GM12892 (cell line): ENCODE measurements around the gene TMEM41A.

Experiments used
- DNase-seq: peaks from one replicate; pipeline ENCODE4 v3.0.0; 2011; ENCODE audit not compliant: insufficient read length
- FAIRE-seq: peaks from 2 replicates; lab custom pipeline; 2011; peaks lifted over from hg19 to GRCh38; lab: Jason Lieb, UNC
- POLR2A ChIP-seq: IDR thresholded peaks from 2 replicates; pipeline ENCODE4 v1.6.1; 2011; ENCODE audit warnings: low read depth, low read length, control low read depth
- POLR2AphosphoS5 ChIP-seq: IDR thresholded peaks from 2 replicates; pipeline ENCODE4 v1.6.1; 2011; ENCODE audit warnings: low read depth, low read length, control low read depth
- TAF1 ChIP-seq: IDR thresholded peaks from 2 replicates; pipeline ENCODE4 v1.6.1; 2011; ENCODE audit warnings: low read depth, mild to moderate bottlenecking, control low read depth, low read length, borderline replicate concordance

The TMEM41A gene

GRCh38 chr3:185519021-185519420, 20.2 kb upstream of the TMEM41A start:
- TF ChIP-seq POLR2A = no peak
- no peak for TF ChIP-seq POLR2AphosphoS5
- no peak for TF ChIP-seq TAF1
- FAIRE-seq = no peak
- DNase-seq = no peak

DNA sequence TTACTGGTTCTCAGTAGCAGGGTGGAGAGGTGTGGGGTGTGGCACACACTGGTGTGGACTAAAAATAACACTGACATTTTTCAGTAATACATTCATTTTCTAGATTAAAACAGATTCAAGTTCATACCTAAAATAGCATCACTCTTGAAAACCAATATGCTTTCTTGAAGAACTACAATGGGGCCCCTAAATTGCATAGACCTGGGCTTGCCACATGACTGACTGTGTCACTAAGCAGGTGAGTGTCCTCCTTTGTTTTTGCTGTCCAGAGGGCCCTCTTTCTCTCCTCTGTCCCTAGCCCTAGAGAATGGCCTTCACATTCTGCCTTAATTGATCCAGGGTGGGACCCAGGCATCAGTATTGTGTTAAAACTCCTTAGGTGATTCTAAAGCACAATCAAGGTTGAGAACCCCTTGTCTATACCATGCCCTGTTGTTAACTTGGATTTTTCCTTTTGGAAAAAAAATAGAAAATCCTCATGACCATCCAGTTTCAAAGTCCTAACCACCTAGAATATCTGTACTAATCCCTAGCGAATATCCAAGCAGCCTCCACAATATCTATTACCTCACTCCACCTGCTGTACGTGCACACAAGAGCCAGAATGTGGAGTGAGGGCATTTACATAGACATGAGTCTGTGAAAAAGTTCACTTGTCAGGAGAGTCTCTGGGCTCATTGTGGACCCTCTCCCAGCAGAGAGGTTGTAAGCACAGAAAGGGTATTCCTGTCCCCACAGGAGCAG, 18.7 kb upstream of the TMEM41A start:
- DNase-seq (no peak), FAIRE-seq (no peak)
- TF ChIP-seq POLR2AphosphoS5 (no peak), POLR2A (no peak), TAF1 (no peak)

GRCh38 chr3:185511711-185512110, 12.9 kb upstream of the TMEM41A start:
- FAIRE-seq (no peak), DNase-seq (no peak)
- TF ChIP-seq POLR2A = no peak
- TF ChIP-seq TAF1 = no peak
- no peak for TF ChIP-seq POLR2AphosphoS5

- TF ChIP-seq POLR2A = no peak
- no peak for TF ChIP-seq TAF1
- TF ChIP-seq POLR2AphosphoS5 = no peak
- FAIRE-seq (no peak), DNase-seq (no peak)
These were observed 9.6 kb upstream of the TMEM41A start for GRCh38 chr3:185508335-185508991.

DNA sequence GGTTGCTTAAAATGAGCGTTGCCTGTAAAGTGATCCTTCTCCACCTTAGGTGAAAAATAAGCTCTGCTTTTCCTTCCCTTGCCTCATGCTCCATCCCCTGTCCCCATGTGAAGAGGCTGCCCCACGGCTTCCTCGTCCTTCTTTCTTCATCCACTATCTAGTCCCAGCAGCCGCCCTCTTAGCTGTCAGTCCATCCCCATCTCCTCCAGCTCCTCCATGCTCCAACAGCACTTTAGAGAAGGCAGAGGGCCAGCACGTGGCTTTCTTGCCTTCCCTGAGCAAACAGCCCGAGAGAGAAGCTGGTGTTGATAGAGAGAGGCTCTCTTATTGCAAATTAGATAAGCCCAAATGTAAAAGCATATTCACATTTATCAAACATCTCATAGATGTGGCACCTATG, 9.0 kb upstream of the TMEM41A start:
- DNase-seq (no peak), FAIRE-seq (no peak)
- TF ChIP-seq POLR2A (no peak), TAF1 (no peak), POLR2AphosphoS5 (no peak)

- FAIRE-seq (no peak), DNase-seq (no peak)
- TF ChIP-seq POLR2A (no peak), TAF1 (no peak), POLR2AphosphoS5 (no peak)
These were observed 5.8 kb upstream of the TMEM41A start for GRCh38 chr3:185504636-185505035.

GRCh38 chr3:185503521-185503920, 4.7 kb upstream of the TMEM41A start:
- DNase-seq (no peak), FAIRE-seq (no peak)
- TF ChIP-seq POLR2AphosphoS5 (no peak), TAF1 (no peak), POLR2A (no peak)

DNA sequence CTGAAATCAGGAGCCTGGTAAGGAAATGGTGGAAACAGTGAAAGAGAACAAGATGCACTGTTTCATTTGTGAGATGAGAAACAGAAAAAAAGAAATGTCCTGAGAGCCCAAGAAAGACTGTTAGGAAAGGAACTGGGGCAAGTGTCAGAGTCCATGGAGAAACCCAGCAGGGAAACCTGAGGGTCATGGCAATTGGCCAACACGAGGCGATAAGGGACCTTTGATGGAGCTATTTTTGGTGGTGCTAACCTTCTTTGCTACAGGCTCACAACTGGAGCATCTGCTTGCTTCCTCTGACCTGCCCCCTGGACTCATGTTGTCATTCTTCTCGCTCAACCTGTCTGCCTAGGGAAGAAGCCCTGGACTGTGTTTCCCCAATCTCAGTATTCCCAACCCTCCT, 4.2 kb upstream of the TMEM41A start:
- no peak for DNase-seq
- FAIRE-seq = no peak
- TF ChIP-seq POLR2AphosphoS5 = no peak
- TF ChIP-seq TAF1 = no peak
- TF ChIP-seq POLR2A = no peak

GRCh38 chr3:185490241-185490640, 8.6 kb downstream of the TMEM41A start:
- FAIRE-seq (no peak), DNase-seq (no peak)
- TF ChIP-seq POLR2A (no peak), POLR2AphosphoS5 (no peak), TAF1 (no peak)

DNA sequence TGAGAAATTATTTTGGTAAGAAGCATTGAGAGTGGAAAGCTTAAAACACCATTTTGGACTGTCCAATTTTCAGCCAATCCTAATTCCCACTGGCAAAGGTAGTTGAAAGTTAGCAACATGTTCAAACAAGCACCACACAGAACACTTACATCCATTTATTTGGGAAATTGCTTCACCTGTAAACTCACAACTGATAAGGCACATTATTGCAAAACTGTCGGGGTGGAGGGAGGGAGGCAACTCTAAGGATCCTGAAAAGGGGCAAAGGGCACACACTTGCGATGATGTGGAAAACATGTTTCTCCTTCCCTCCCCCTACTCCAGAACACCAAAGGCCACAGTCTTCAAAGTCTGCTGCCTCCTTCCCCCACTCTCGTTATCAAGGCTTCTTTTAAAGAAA, 9.4 kb downstream of the TMEM41A start:
- TF ChIP-seq POLR2A (peak; percentile 34; the same call in 1 of the 2 replicates), POLR2AphosphoS5 (no peak), TAF1 (no peak)
- no peak for FAIRE-seq

DNA sequence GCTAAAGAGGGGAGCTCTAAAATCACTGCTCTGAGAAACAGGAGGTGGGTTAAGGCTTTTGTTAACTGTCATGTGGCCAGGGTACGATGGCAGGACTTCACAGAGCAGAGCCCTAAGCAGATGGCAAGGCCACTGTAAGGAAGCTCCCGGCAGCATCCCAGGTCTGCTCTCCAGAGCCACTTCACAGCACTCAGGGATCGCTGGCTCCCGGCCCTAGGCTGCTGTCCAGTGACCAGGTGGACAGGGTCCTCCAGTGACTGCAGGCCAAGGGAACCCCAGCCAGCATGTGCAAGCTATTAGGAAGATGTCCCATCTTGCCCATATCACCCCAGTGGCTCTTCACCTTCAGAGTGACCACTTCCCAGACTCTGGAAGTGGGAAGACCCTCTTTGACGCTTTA, 10.4 kb downstream of the TMEM41A start:
- TF ChIP-seq POLR2AphosphoS5 = peak; percentile 65; the same call in 1 of the 2 replicates
- TF ChIP-seq TAF1 = no peak
- no peak for DNase-seq
- FAIRE-seq = no peak

More for the DNA sequence above, 9.4 kb downstream of the TMEM41A start:
- no peak for DNase-seq

DNA sequence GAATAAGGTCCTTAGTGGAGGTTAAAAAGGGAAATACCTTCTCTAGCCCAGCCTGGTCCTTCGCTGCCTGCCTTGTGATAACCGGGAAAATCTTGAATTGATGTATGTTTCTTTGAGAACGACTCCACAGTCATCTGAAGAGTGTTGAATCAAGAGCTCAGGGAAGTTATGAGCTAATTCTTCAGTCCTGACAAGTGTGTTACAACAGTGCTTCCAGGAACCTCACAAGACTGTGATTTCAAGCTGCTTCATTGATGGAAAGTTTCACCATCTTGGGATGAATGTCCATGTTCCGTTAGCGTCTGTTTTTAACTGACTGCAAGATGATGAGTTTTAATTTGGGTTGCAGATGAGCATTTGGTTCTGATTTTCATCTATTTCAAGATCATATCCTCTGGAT, 12.4 kb downstream of the TMEM41A start:
- TF ChIP-seq TAF1 = no peak
- no peak for TF ChIP-seq POLR2A
- TF ChIP-seq POLR2AphosphoS5 = no peak
- DNase-seq (no peak), FAIRE-seq (no peak)
